AG09309 (cell line): Measurements from ENCODE around the gene MAGED4B.

Experiments used
- DNase-seq: peaks from one replicate; pipeline ENCODE4 v3.0.0-alpha.2; 2010; ENCODE audit warnings: low read depth
- H3K4me3 ChIP-seq: 2 replicates; pipeline ENCODE4 v1.5.1; 2011; ENCODE audit warnings: mild to moderate bottlenecking, low read depth, low read length, moderate library complexity; ENCODE audit not compliant: control insufficient read depth
- TF ChIP-seq, protein P1 (sequence below): IDR thresholded peaks from 2 replicates; pipeline ENCODE4 v1.5.1; 2011; ENCODE audit warnings: mild to moderate bottlenecking, low read depth, low read length, inconsistent platforms; ENCODE audit not compliant: insufficient read depth, control insufficient read depth; ENCODE audit errors: missing control alignments

Gene MAGED4B

DNA sequence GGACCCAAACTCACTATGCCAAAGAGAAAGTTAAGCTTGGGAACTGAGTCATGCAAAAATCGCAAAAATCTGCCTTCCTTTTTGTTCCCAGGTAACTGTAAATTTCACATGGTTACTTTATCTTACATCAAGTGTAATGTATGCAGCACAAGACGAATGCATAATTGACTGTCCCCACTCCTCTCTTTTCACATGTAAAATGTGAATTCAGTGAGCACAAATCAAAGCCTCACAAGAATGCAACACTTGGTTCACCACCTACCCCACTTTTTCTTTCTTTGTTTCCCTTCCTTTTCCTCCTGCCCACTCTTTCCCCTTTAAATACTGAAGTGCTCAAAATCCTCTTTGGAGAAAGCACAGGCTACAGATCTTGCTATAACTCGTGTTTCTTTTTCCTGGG is 53.2 kb downstream of the MAGED4B start:
- TF ChIP-seq, protein P1, sequence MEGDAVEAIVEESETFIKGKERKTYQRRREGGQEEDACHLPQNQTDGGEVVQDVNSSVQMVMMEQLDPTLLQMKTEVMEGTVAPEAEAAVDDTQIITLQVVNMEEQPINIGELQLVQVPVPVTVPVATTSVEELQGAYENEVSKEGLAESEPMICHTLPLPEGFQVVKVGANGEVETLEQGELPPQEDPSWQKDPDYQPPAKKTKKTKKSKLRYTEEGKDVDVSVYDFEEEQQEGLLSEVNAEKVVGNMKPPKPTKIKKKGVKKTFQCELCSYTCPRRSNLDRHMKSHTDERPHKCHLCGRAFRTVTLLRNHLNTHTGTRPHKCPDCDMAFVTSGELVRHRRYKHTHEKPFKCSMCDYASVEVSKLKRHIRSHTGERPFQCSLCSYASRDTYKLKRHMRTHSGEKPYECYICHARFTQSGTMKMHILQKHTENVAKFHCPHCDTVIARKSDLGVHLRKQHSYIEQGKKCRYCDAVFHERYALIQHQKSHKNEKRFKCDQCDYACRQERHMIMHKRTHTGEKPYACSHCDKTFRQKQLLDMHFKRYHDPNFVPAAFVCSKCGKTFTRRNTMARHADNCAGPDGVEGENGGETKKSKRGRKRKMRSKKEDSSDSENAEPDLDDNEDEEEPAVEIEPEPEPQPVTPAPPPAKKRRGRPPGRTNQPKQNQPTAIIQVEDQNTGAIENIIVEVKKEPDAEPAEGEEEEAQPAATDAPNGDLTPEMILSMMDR, result no peak
- no peak for DNase-seq
- H3K4me3 ChIP-seq, result no peak overlapping the region
